HG02642 (cell line): ENCODE data around the gene CNTN4.
"Not testable (repeated sequence)": the region's sequence is repeated elsewhere in the genome, so short reads cannot be mapped to it uniquely, and the experiment has no call there.

ENCODE experiments used
- ATAC-seq: cut with Tn5 transposase; IDR thresholded peaks from one replicate; pipeline ENCODE4 v1.9.1; 2021; ENCODE audit warnings: mild to moderate bottlenecking; ENCODE audit not compliant: unreplicated experiment, poor library complexity

Gene CNTN4

GRCh38 chr3:2098398-2099027 lies at the start of gene CNTN4:
CNTN4 (plus strand) TSS chr3:2098866.
- ATAC-seq, result peak; percentile 64

GRCh38 chr3:2061360-2061759 lies 37.3 kb upstream of the CNTN4 start:
- no peak for ATAC-seq

GRCh38 chr3:2071531-2071930 lies 27.1 kb upstream of the CNTN4 start:
- no peak for ATAC-seq

- no peak for ATAC-seq
Observed at GRCh38 chr3:2078821-2079220, 19.8 kb upstream of the CNTN4 start.

- ATAC-seq, result no peak
Observed at GRCh38 chr3:2082871-2083480, 15.7 kb upstream of the CNTN4 start.

GRCh38 chr3:2083558-2083957 lies 15.1 kb upstream of the CNTN4 start:
- ATAC-seq, result not testable (repeated sequence)

GRCh38 chr3:2090095-2090911 lies 8.4 kb upstream of the CNTN4 start:
- ATAC-seq, result no peak

GRCh38 chr3:2092758-2093157 lies 5.9 kb upstream of the CNTN4 start:
- no peak for ATAC-seq

- no peak for ATAC-seq
Observed at GRCh38 chr3:2094941-2095340, 3.7 kb upstream of the CNTN4 start.

- no peak for ATAC-seq
Observed at GRCh38 chr3:2096216-2096615, 2.5 kb upstream of the CNTN4 start.

GRCh38 chr3:2097641-2098191 lies 950 bp upstream of the CNTN4 start:
- no peak for ATAC-seq

- ATAC-seq, result no peak
Observed at GRCh38 chr3:2099028-2099671, 484 bp downstream of the CNTN4 start.

- ATAC-seq, result no peak
Observed at GRCh38 chr3:2099779-2100191, 1.1 kb downstream of the CNTN4 start.

- no peak for ATAC-seq
Observed at GRCh38 chr3:2106438-2106837, 7.8 kb downstream of the CNTN4 start.

GRCh38 chr3:2110597-2111117 lies 12.0 kb downstream of the CNTN4 start:
- ATAC-seq, result no peak

GRCh38 chr3:2114617-2115275 lies 16.1 kb downstream of the CNTN4 start:
- ATAC-seq, result no peak

GRCh38 chr3:2130726-2131125 lies 32.1 kb downstream of the CNTN4 start:
- ATAC-seq, result no peak

GRCh38 chr3:2133146-2133545 lies 34.5 kb downstream of the CNTN4 start:
- no peak for ATAC-seq

GRCh38 chr3:2137651-2138050 lies 39.0 kb downstream of the CNTN4 start:
- ATAC-seq, result no peak

GRCh38 chr3:2141482-2141881 lies 42.8 kb downstream of the CNTN4 start:
- no peak for ATAC-seq
